Hematopoietic multipotent progenitor cell treated with erythropoietin and hydrocortisone succinate and interleukin-3 and kit ligand, for 4 days (in vitro differentiated cells): ENCODE measurements around the gene MAGEB17.
A peak's percentile ranks its signal among the peaks of the same experiment; 100 is the strongest.

Experiments used
- DNase-seq: peaks from one replicate; pipeline ENCODE4 v3.0.0-alpha.2; 2015

The MAGEB17 gene

DNA sequence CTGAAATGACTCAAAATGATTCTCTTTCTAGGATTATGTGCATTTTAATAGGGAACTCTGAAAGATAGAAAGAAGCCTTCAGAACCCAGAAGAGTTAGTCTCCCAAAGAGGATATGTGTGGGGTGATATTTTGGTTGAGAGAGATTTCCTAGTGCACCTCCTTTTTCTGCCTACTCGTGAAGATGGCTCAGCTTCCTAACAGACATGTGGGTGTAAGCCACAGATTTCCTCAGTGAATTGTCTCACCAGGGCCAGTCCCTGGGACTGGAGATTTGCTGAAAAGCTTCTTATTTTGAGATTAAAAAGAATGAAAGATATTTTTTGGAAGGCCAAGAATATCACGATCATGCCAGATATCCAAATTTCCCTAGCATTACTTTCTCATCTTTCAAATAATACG lies 42.8 kb downstream of the MAGEB17 start:
- no peak for DNase-seq

DNA sequence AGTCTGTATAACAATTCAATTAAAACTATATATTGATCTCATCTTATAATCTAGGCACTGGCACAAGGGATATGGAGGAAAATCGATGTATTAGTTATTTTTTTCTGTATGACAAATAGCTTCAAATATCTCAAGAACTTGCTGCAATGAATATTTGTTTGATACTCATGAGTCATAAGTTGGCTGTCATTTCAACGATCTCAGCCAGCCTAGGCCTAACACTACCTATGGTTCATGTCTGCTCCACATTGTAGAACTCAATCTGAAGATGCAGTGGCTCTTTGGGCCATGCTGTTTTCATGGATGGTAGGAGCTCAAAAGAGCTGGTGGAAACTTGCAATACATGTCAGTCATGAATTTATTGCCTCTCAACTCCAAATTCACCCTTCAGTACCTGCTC lies 44.7 kb downstream of the MAGEB17 start:
- DNase-seq = no peak

DNA sequence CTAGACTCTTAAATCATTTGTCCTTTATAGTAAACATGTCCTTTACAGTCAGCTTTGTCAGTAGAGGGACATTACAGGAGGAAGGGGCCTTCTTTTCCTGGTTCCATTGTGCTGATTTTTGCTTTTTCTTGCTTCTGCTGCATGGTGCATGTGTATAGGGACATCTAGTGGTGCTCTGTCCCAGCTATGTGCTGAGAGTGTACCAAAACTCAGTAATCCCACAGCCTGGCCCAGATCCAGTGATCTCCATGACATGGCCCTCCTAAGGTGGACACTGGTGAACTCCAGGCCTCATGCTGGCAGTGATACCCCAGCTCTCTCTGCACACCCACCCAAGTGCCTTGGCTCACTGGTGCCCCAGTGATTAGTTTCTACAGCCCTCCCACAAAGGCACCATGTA lies 45.2 kb downstream of the MAGEB17 start:
- peak; percentile 12 for DNase-seq

DNA sequence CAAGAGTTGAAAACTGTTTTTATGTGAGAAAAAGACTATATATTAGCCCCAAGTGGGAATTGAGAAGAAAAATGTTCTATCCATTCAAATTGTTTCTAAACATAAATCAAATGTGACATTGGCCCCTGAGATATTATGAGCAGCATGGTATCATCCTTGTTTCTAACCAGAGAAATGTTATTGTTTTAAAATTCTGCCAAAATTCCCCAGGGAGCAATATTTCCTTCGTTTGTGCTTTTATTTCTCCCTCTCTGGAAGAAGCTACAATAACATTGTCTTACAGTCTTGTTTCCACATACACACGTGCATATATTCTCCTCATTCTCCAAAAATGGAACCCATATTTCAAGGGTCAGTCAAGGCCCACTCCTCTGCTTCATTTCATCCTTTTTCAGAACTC lies 46.7 kb downstream of the MAGEB17 start:
- no peak for DNase-seq

DNA sequence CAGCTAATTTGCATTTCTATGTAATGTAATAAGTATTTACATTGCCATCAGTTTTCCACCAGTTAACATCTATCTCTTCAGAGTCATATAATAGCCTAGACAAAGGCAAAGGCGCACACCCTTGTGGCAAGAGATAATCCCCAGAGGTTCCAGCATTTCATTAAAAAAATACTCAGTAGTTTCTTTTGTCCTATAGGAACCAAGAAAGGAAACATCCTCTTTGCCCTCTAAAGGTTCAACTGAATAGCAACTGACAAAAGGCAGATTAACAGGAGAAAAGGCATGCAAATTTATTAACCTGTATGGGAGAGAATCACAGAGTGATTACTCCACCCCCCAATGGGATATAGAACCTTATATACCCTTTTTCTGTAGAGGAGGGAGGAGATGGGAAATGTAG lies 48.4 kb downstream of the MAGEB17 start:
- no peak for DNase-seq
